Activated T-cell treated with anti-CD3 and anti-CD28 coated beads, Interleukin-2, amount 50 U/mL, for 4 hours (primary cell): ENCODE results near the gene THY1. TPM values are rescaled to one million over a fixed set of nuclear protein-coding genes. Genes with fewer than 3 reads are reported as not detected.
A peak's percentile ranks its signal among the peaks of the same experiment; 100 is the strongest.
"Not testable (repeated sequence)": the region's sequence is repeated elsewhere in the genome, so short reads cannot be mapped to it uniquely, and the experiment has no call there.

Experiments used
- ATAC-seq, 2 donors: fragments of 200-7000 bp; cut with Tn5 transposase; one replicate each; pipeline ENCODE4 v1.10.0; 2021
- DNase-seq: peaks from one replicate; pipeline ENCODE4 v3.0.0-alpha.2; 2020
- H3K27me3 Mint-ChIP-seq: one replicate; pipeline ENCODE4 v1.8.0; 2021; ENCODE audit warnings: low read depth, mixed read lengths
- H3K36me3 Mint-ChIP-seq: one replicate; pipeline ENCODE4 v1.8.0; 2022; ENCODE audit warnings: mixed read lengths; ENCODE audit not compliant: insufficient read depth
- H3K4me1 Mint-ChIP-seq: one replicate; pipeline ENCODE4 v1.8.0; 2021; ENCODE audit warnings: low read depth, mixed read lengths
- H3K4me3 Mint-ChIP-seq: one replicate; pipeline ENCODE4 v1.8.0; 2021; ENCODE audit warnings: mild to moderate bottlenecking, moderate library complexity, mixed read lengths
- H3K9me3 Mint-ChIP-seq: one replicate; pipeline ENCODE4 v1.8.0; 2021; ENCODE audit warnings: mixed read lengths
- total RNA-seq, 3 donors: library from RNA; stranded (reverse); gene quantifications; one replicate each; pipeline ENCODE4 v1.2.1, GENCODE V29; 2021

THY1 gene
- total RNA-seq: under 1 TPM; 0.35 to 0.52 (median 0.40) TPM

- peak within 1 kb of the TSS; percentile 62 for H3K4me3 Mint-ChIP-seq
- H3K27me3 Mint-ChIP-seq: peaks cover 61% of the 10 kb centered on the region
- peaks cover 18% of the 10 kb centered on the region for H3K4me1 Mint-ChIP-seq
- no peaks in the 10 kb centered on the region for H3K9me3 Mint-ChIP-seq
- no peaks in the 10 kb centered on the region for H3K36me3 Mint-ChIP-seq
- no peak for DNase-seq
- no peak for ATAC-seq
Observed at GRCh38 chr11:119422809-119423508, at the start of gene THY1. Gene THY1, minus strand, starts transcription at chr11:119423172. Its CDS starts 2,267 bp downstream, at chr11:119420905.

DNA sequence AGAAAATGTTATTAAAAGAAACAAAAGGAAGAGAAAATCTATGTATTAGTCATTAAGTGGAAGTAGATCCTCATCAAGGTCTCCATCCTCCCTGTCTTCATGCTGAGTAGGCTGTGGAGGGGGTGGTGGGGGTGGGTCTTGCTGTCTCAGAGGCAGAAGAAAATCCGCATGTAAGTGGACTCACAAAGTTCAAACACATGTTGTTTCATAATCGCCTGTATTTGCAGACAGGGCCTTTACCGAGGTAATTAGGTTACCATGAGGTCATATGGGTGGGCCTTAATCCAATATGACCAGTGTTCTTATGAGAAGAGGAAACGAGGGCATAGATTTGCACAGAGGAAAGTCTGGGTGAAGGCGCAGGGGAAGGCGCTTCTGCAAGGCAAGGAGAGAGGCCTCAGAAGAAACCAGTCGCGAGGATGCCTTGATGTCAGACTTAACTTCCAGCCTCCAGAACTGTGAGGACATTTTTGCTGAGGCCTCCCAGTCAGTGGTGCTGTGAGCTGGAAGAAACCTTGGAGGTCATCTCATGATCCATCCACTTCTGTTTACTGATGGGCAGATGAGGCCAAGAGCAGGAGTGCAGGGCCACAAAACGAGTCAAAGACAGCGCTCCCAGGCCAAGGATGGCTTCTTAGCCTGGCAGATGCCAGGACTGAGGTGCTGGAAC, 49.3 kb upstream of the THY1 start:
- Mint-ChIP-seq H3K4me3 (no peak overlapping the region), H3K27me3 (peaks cover 56% of the 10 kb centered on the region), H3K36me3 (no peaks in the 10 kb centered on the region), H3K4me1 (no peaks in the 10 kb centered on the region), H3K9me3 (peaks cover 8% of the 10 kb centered on the region)
- ATAC-seq (no peak), DNase-seq (no peak)

DNA sequence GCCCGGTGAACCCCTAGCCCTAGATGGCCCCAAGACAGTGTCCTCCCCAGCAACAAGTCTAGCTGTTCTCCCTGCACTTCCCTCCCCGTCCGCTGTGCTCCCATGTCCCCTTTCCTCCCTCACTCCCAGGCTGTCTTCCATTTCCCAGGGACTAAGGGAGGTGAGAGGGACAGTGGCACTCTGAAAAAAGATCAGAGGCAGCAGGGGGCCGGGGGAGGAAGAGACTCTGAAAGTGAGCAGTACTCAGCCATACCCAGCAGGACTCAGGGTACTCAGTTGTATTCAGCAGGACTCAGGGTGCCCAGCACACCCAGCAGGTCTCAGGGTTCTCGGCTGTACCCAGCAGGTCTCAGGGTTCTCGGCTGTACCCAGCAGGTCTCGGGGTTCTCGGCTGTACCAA, 48.4 kb upstream of the THY1 start:
- peaks cover 54% of the 10 kb centered on the region for H3K27me3 Mint-ChIP-seq
- no peaks in the 10 kb centered on the region for H3K4me1 Mint-ChIP-seq

GRCh38 chr11:119470317-119471291, 47.6 kb upstream of the THY1 start:
- ATAC-seq: no peak
- H3K4me1 Mint-ChIP-seq: no peaks in the 10 kb centered on the region
- no peak for DNase-seq
- peaks cover 53% of the 10 kb centered on the region for H3K27me3 Mint-ChIP-seq
- H3K9me3 Mint-ChIP-seq: peaks cover 23% of the 10 kb centered on the region
- no peaks in the 10 kb centered on the region for H3K36me3 Mint-ChIP-seq
- H3K4me3 Mint-ChIP-seq: no peak overlapping the region

More for the DNA sequence above, 48.4 kb upstream of the THY1 start:
- DNase-seq: no peak
- ATAC-seq: no peak
- no peaks in the 10 kb centered on the region for H3K36me3 Mint-ChIP-seq
- H3K4me3 Mint-ChIP-seq: no peak overlapping the region
- H3K9me3 Mint-ChIP-seq: peaks cover 18% of the 10 kb centered on the region

GRCh38 chr11:119469506-119469905, 46.5 kb upstream of the THY1 start:
- H3K4me3 Mint-ChIP-seq: no peak overlapping the region
- peaks cover 31% of the 10 kb centered on the region for H3K9me3 Mint-ChIP-seq
- H3K27me3 Mint-ChIP-seq: peaks cover 51% of the 10 kb centered on the region
- no peak for DNase-seq
- no peaks in the 10 kb centered on the region for H3K4me1 Mint-ChIP-seq
- ATAC-seq: no peak
- no peaks in the 10 kb centered on the region for H3K36me3 Mint-ChIP-seq

DNA sequence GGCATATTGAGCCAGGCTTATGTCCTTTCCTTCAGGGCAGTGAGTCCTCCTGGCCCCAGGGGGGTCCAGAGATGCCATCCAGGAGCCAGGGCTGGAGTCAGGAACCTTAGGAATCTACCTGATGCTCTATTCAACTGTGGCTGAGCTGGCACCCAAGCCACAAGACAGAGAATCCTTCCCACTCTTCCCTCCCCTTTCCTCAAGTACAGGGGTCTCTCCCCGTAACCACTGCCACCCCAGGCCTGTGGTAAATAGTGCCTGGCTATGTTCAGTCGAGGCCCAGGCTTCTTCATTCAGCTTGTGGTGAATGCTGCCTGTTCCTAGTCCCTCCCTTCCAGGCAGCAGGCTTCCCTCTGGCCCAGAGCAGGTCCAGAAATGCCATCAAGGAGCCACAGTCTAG, 45.5 kb upstream of the THY1 start:
- peaks cover 32% of the 10 kb centered on the region for H3K9me3 Mint-ChIP-seq
- H3K4me1 Mint-ChIP-seq: no peaks in the 10 kb centered on the region
- H3K4me3 Mint-ChIP-seq: no peak overlapping the region
- DNase-seq (no peak), ATAC-seq (no peak)
- H3K27me3 Mint-ChIP-seq: peaks cover 47% of the 10 kb centered on the region
- H3K36me3 Mint-ChIP-seq: no peaks in the 10 kb centered on the region

- ATAC-seq (no peak), DNase-seq (no peak)
- H3K4me1 Mint-ChIP-seq: no peaks in the 10 kb centered on the region
- H3K27me3 Mint-ChIP-seq: peaks cover 23% of the 10 kb centered on the region
- H3K36me3 Mint-ChIP-seq: no peaks in the 10 kb centered on the region
- H3K4me3 Mint-ChIP-seq: no peak overlapping the region
- peaks cover 15% of the 10 kb centered on the region for H3K9me3 Mint-ChIP-seq
Observed at GRCh38 chr11:119461229-119461963, 38.4 kb upstream of the THY1 start.

GRCh38 chr11:119460582-119460981, 37.6 kb upstream of the THY1 start:
- peaks cover 20% of the 10 kb centered on the region for H3K27me3 Mint-ChIP-seq

GRCh38 chr11:119460097-119460496, 37.1 kb upstream of the THY1 start:
- Mint-ChIP-seq H3K36me3 (no peaks in the 10 kb centered on the region), H3K27me3 (peaks cover 18% of the 10 kb centered on the region), H3K4me3 (no peak overlapping the region), H3K9me3 (peaks cover 6% of the 10 kb centered on the region), H3K4me1 (no peaks in the 10 kb centered on the region)
- DNase-seq: no peak
- no peak for ATAC-seq

More at GRCh38 chr11:119460582-119460981, 37.6 kb upstream of the THY1 start:
- DNase-seq (no peak), ATAC-seq (no peak)
- Mint-ChIP-seq H3K4me3 (no peak overlapping the region), H3K36me3 (no peaks in the 10 kb centered on the region), H3K9me3 (peaks cover 9% of the 10 kb centered on the region), H3K4me1 (no peaks in the 10 kb centered on the region)

DNA sequence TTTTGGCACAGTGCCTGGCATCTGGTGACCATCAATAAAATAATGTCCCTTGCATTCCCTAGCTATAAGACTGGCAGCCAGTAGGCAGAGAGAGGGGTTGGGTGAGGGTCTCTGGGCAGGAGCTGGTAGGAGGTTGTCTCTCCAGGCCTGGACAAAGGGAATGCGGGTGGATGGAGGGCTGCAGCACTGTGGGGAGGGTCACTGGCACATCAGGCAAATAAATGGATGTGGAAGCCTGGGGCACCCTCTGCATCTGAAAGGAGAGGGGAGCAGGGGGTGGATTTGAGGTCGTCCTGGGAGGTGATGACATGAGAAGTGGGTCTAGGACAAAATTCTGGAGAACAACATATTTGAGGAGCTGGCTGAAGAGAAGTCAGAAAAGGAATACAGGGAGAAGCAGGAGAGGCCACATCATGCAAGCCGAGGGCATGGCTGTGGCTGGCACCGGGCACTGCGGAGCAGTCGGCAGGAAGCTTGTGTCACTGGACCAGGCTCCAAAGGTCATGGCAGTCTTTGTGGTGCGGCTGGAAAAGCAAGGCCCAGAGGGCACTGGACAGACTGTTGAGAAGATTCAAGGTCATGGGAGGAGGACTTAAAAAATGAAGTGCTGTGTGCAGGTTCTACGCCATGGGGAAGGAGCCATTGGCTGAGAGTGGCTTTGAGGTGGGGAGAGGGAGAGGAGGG, 36.5 kb upstream of the THY1 start:
- Mint-ChIP-seq H3K4me1 (no peaks in the 10 kb centered on the region), H3K4me3 (no peak overlapping the region), H3K9me3 (peaks cover under 1% of the 10 kb centered on the region), H3K27me3 (peaks cover 15% of the 10 kb centered on the region), H3K36me3 (no peaks in the 10 kb centered on the region)
- ATAC-seq (no peak), DNase-seq (no peak)

GRCh38 chr11:119455708-119456107, 32.7 kb upstream of the THY1 start:
- not testable (repeated sequence) for H3K36me3 Mint-ChIP-seq, H3K4me1 Mint-ChIP-seq, H3K4me3 Mint-ChIP-seq, H3K9me3 Mint-ChIP-seq, ATAC-seq, DNase-seq
- H3K27me3 Mint-ChIP-seq: peaks cover 42% of the 10 kb centered on the region

GRCh38 chr11:119455241-119455640, 32.3 kb upstream of the THY1 start:
- H3K4me3 Mint-ChIP-seq, H3K4me1 Mint-ChIP-seq, H3K9me3 Mint-ChIP-seq, DNase-seq, H3K36me3 Mint-ChIP-seq, ATAC-seq: not testable (repeated sequence)
- peaks cover 45% of the 10 kb centered on the region for H3K27me3 Mint-ChIP-seq

DNA sequence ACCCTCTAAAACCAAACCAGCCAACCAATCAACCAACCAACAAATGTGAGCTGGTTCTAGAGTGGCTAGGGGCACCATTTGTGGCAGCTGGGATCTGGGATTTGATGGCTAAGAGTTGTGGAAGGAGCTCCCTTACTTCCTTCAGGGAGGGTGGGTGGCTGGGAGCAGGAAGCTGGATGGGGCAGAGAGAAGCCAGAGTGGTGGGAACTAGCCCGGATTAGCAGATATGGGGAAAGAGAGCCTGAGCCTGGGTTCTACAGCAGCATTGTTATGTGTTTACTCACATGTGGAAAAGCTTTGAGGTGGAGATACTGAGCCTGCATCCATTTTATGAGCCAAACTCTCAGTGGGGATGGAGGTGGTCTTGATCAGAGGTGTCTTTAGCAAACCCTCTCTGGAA, 30.9 kb upstream of the THY1 start:
- H3K36me3 Mint-ChIP-seq: no peaks in the 10 kb centered on the region
- H3K4me3 Mint-ChIP-seq: no peak overlapping the region
- ATAC-seq (no peak), DNase-seq (no peak)
- H3K9me3 Mint-ChIP-seq: no peaks in the 10 kb centered on the region
- peaks cover 41% of the 10 kb centered on the region for H3K27me3 Mint-ChIP-seq
- no peaks in the 10 kb centered on the region for H3K4me1 Mint-ChIP-seq
